ENCODE measurements around the gene DSCAML1. TPM values are rescaled to one million over a fixed set of nuclear protein-coding genes. Genes with fewer than 3 reads are reported as not detected.

DSCAML1 gene
- total and polyA plus RNA-seq, 2 of the 8 experiments (the other 6 are each of a cell fraction or from before 2014, with no cell fraction given): 0.19 to 0.24 TPM

GRCh38 chr11:117473481-117474091 lies 323.4 kb downstream of the DSCAML1 start (continued):
- TF ChIP-seq HDAC2 (IDR thresholded peaks at IDR 0.05; ENCODE audit: borderline replicate concordance in 1 of 2, low read depth in 2 of 2, low read length in 2 of 2): 0 out of 4 replicates have a peak, but pooled peaks of 1 of the 2 experiments have one; percentile 31
- no peak for TF ChIP-seq BCL11A (IDR thresholded peaks at IDR 0.05; ENCODE audit: low read depth in 2 of 2, low read length in 2 of 2)
- TF ChIP-seq KDM4A (IDR thresholded peaks at IDR 0.05; ENCODE audit: low read depth, low read length, severe bottlenecking): no peak
- TF ChIP-seq SP1 (IDR thresholded peaks at IDR 0.05; ENCODE audit: low read depth, low read length): no peak
- no peak for TF ChIP-seq ZNF274 (IDR thresholded peaks at IDR 0.05; ENCODE audit: borderline replicate concordance, extremely low read depth, low read length)
- TF ChIP-seq POLR2A (IDR thresholded peaks at IDR 0.05; ENCODE audit: control extremely low read depth in 1 of 2, low read depth in 2 of 2, low read length in 2 of 2): no peak
- TF ChIP-seq RNF2 (IDR thresholded peaks at IDR 0.05; ENCODE audit: borderline replicate concordance, low read depth, low read length, missing control alignments, poor library complexity, severe bottlenecking): no peak
- 0 out of 2 replicates have a peak, but pooled peaks have one; percentile 33 for TF ChIP-seq TCF12 (IDR thresholded peaks at IDR 0.05; ENCODE audit: low read depth, low read length)
- peak; percentile 51 for TF ChIP-seq CTBP2 (IDR thresholded peaks at IDR 0.05; ENCODE audit: borderline replicate concordance, insufficient read depth, insufficient read length, low read length)
- TF ChIP-seq CEBPB (IDR thresholded peaks at IDR 0.05; ENCODE audit: low read depth, low read length): no peak
- TF ChIP-seq ATF2 (IDR thresholded peaks at IDR 0.05; ENCODE audit: low read length): no peak
- no peak for TF ChIP-seq SIX5 (IDR thresholded peaks at IDR 0.05; ENCODE audit: low read depth, low read length)
- TF ChIP-seq SP2 (IDR thresholded peaks at IDR 0.05; ENCODE audit: low read length): no peak
- TF ChIP-seq E2F6 (IDR thresholded peaks at IDR 0.05): no peak
- TF ChIP-seq TBP (IDR thresholded peaks at IDR 0.05; ENCODE audit: low read depth, low read length): no peak
- TF ChIP-seq KDM5A (IDR thresholded peaks at IDR 0.05; ENCODE audit: low read length): no peak
- no peak for TF ChIP-seq SRF (IDR thresholded peaks at IDR 0.05; ENCODE audit: low read depth, low read length)
- no peak for TF ChIP-seq ASH2L (IDR thresholded peaks at IDR 0.05; ENCODE audit: low read length)
- no peak for TF ChIP-seq EGR1 (IDR thresholded peaks at IDR 0.05; ENCODE audit: borderline replicate concordance, low read depth, low read length)
- TF ChIP-seq, protein P1, sequence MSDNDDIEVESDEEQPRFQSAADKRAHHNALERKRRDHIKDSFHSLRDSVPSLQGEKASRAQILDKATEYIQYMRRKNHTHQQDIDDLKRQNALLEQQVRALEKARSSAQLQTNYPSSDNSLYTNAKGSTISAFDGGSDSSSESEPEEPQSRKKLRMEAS (IDR thresholded peaks at IDR 0.05): peak; percentile 34; the same call in 1 of the 2 replicates
- TF ChIP-seq TEAD4 (IDR thresholded peaks at IDR 0.05; ENCODE audit: low read depth, low read length): peak; percentile 88
- no peak for TF ChIP-seq PHF8 (conservative IDR thresholded peaks at IDR 0.05; ENCODE audit: low read depth, low read length)

Data from H1 (cell line).